HL-60 (cell line): ENCODE measurements around the gene PDE5A.

Source experiments
- DNase-seq, 2 experiments: peaks; one replicate each; pipeline ENCODE4 v3.0.0-alpha.2; 2010 to 2020; ENCODE audit warnings: low read depth in 1 of 2, low spot score in 1 of 2
- H3K27ac ChIP-seq: fragments of 250-450 bp; sonication (Bioruptor Pico); replicated peaks from 2 replicates; pipeline ENCODE4 v1.5.1; 2020; ENCODE audit warnings: mild to moderate bottlenecking, moderate library complexity
- H3K27me3 ChIP-seq: fragments of 250-450 bp; sonication (Bioruptor Pico); 2 replicates; pipeline ENCODE4 v1.5.1; 2021; ENCODE audit warnings: mild to moderate bottlenecking, moderate library complexity; ENCODE audit not compliant: insufficient read depth, poor library complexity, severe bottlenecking
- H3K4me3 ChIP-seq: replicated peaks from 2 replicates; pipeline ENCODE4 v1.5.1; 2011; ENCODE audit warnings: mild to moderate bottlenecking, control low read depth, low read length; ENCODE audit not compliant: insufficient read depth
- GABPA ChIP-seq: IDR thresholded peaks from 2 replicates; pipeline ENCODE4 v1.6.1; 2012; ENCODE audit warnings: low read depth
- POLR2AphosphoS5 ChIP-seq: IDR thresholded peaks from 2 replicates; pipeline ENCODE4 v1.6.1; 2012; ENCODE audit warnings: low read depth
- SPI1 ChIP-seq: IDR thresholded peaks from 2 replicates; pipeline ENCODE4 v1.6.1; 2012; ENCODE audit warnings: low read depth, mild to moderate bottlenecking, borderline replicate concordance
- TF ChIP-seq, protein P1 (sequence below): IDR thresholded peaks from one replicate; pipeline ENCODE4 v1.5.1; 2011; ENCODE audit warnings: low read length, control low read depth, inconsistent platforms; ENCODE audit not compliant: insufficient read depth
- TF ChIP-seq, protein P2 (sequence below): IDR thresholded peaks from 2 replicates; pipeline ENCODE4 v1.6.1; 2012; ENCODE audit warnings: low read depth; ENCODE audit not compliant: insufficient replicate concordance

PDE5A gene

GRCh38 chr4:119543779-119544178, 84.8 kb downstream of the PDE5A start:
- DNase-seq, result no peak
- Histone ChIP-seq H3K27me3 (no peaks in the 10 kb centered on the region), H3K4me3 (no peak overlapping the region), H3K27ac (no peak overlapping the region)
- TF ChIP-seq POLR2AphosphoS5, result no peak
- TF ChIP-seq SPI1, result no peak
- TF ChIP-seq, protein P1, sequence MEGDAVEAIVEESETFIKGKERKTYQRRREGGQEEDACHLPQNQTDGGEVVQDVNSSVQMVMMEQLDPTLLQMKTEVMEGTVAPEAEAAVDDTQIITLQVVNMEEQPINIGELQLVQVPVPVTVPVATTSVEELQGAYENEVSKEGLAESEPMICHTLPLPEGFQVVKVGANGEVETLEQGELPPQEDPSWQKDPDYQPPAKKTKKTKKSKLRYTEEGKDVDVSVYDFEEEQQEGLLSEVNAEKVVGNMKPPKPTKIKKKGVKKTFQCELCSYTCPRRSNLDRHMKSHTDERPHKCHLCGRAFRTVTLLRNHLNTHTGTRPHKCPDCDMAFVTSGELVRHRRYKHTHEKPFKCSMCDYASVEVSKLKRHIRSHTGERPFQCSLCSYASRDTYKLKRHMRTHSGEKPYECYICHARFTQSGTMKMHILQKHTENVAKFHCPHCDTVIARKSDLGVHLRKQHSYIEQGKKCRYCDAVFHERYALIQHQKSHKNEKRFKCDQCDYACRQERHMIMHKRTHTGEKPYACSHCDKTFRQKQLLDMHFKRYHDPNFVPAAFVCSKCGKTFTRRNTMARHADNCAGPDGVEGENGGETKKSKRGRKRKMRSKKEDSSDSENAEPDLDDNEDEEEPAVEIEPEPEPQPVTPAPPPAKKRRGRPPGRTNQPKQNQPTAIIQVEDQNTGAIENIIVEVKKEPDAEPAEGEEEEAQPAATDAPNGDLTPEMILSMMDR, result no peak
- TF ChIP-seq, protein P2, sequence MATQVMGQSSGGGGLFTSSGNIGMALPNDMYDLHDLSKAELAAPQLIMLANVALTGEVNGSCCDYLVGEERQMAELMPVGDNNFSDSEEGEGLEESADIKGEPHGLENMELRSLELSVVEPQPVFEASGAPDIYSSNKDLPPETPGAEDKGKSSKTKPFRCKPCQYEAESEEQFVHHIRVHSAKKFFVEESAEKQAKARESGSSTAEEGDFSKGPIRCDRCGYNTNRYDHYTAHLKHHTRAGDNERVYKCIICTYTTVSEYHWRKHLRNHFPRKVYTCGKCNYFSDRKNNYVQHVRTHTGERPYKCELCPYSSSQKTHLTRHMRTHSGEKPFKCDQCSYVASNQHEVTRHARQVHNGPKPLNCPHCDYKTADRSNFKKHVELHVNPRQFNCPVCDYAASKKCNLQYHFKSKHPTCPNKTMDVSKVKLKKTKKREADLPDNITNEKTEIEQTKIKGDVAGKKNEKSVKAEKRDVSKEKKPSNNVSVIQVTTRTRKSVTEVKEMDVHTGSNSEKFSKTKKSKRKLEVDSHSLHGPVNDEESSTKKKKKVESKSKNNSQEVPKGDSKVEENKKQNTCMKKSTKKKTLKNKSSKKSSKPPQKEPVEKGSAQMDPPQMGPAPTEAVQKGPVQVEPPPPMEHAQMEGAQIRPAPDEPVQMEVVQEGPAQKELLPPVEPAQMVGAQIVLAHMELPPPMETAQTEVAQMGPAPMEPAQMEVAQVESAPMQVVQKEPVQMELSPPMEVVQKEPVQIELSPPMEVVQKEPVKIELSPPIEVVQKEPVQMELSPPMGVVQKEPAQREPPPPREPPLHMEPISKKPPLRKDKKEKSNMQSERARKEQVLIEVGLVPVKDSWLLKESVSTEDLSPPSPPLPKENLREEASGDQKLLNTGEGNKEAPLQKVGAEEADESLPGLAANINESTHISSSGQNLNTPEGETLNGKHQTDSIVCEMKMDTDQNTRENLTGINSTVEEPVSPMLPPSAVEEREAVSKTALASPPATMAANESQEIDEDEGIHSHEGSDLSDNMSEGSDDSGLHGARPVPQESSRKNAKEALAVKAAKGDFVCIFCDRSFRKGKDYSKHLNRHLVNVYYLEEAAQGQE, result no peak
- no peak for TF ChIP-seq GABPA

DNA sequence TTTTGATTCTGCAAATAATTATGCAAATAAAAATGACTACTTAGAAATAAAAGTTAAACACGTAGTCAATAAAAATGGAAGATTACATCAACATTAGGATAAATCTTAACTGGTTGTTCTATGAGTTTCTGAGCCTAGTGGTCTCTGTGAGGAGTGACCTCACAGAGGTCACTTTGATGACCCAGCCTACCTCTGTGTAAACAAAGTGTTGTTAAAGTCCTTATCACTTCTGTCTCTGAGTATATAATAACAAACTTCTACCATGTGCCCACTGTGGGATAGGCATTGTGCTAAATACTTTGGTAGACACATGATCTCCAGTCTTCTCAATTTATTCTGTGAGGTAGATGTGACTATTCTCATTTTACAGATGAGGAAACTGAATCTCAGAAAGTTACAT, 85.4 kb downstream of the PDE5A start:
- Histone ChIP-seq H3K27me3 (no peaks in the 10 kb centered on the region), H3K27ac (no peak overlapping the region), H3K4me3 (no peak overlapping the region)
- no peak for TF ChIP-seq GABPA
- TF ChIP-seq SPI1, result no peak
- TF ChIP-seq, protein P1, result no peak
- no peak for TF ChIP-seq POLR2AphosphoS5
- TF ChIP-seq, protein P2, result no peak
- DNase-seq, result no peak

DNA sequence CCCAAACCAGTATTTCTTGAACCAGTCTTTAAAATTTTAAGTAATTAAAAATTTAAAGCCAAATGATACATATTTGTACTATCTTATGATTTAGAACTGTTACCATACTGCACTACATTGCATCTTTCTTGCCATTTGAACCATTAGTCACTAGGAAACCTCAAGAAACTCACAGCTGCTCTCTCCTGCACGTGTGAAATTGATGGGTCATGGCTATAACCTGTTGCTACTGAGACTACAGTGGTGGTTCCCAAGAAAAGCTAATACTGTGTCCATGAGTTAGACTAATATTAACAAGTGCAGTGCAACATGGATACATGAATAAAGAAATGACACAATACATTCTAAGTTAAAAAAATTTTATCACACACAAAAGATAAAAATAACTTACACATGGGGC, 88.4 kb downstream of the PDE5A start:
- DNase-seq, result no peak
- no peaks in the 10 kb centered on the region for H3K27me3 ChIP-seq
- TF ChIP-seq GABPA (no peak), POLR2AphosphoS5 (no peak)
- TF ChIP-seq, protein P2, result no peak
- TF ChIP-seq, protein P1, result no peak
- no peak overlapping the region for H3K4me3 ChIP-seq
- H3K27ac ChIP-seq, result no peak overlapping the region
